IMR-90 (cell line): ENCODE results near the gene CEBPZ. TPM values are rescaled to one million over a fixed set of nuclear protein-coding genes. Genes with fewer than 3 reads are reported as not detected.

Source experiments
- ATAC-seq: fragments of 200-7000 bp; cut with Tn5 transposase; 2 replicates; pipeline ENCODE4 v1.9.1; 2020; ENCODE audit warnings: low read depth, mild to moderate bottlenecking, moderate library complexity
- BruUV-seq: library from RNA; stranded (reverse); fragments of 400-500 nt; replicated peaks from 2 replicates; lab custom pipeline; 2021; lab: Mats Ljungman, UMichigan
- CTCF ChIA-PET: fragments of 300-600 bp; formaldehyde crosslinking; extraction: SDS; loops from one replicate; lab custom pipeline; 2021; ENCODE audit warnings: antibody characterized with exemption; lab: Yijun Ruan, JAX
- POLR2A ChIA-PET: fragments of 300-600 bp; sonication (Branson Sonifier 250); formaldehyde crosslinking; loops from one replicate; lab custom pipeline; 2022; ENCODE audit warnings: antibody characterized with exemption; ENCODE audit not compliant: unreplicated experiment; lab: Charles Lee
- DNase-seq: peaks from one replicate; pipeline ENCODE4 v3.0.0; 2013
- H2AFZ ChIP-seq: replicated peaks from 2 replicates; pipeline ENCODE3; 2013; ENCODE audit warnings: low read length, mild to moderate bottlenecking; ENCODE audit not compliant: poor library complexity
- H2AK5ac ChIP-seq: 2 replicates; pipeline ENCODE4 v1.6.1; 2013; ENCODE audit warnings: low read depth, low read length, inconsistent platforms
- H2AK9ac ChIP-seq: replicated peaks from 2 replicates; pipeline ENCODE3; 2013; ENCODE audit warnings: mild to moderate bottlenecking, low read depth, low read length, moderate library complexity; ENCODE audit not compliant: poor library complexity
- H2BK120ac ChIP-seq: 2 replicates; pipeline ENCODE4 v1.6.1; 2013; ENCODE audit warnings: low read depth, low read length, inconsistent platforms
- H2BK15ac ChIP-seq: 3 replicates; pipeline ENCODE4 v1.6.1; 2013; ENCODE audit warnings: low read depth, low read length, inconsistent platforms
- H2BK20ac ChIP-seq: 2 replicates; pipeline ENCODE4 v1.6.1; 2013; ENCODE audit warnings: low read depth, mild to moderate bottlenecking, inconsistent platforms, low read length, moderate library complexity
- H2BK5ac ChIP-seq: 2 replicates; pipeline ENCODE4 v1.6.1; 2013; ENCODE audit warnings: mild to moderate bottlenecking, low read depth, low read length, inconsistent platforms; ENCODE audit not compliant: poor library complexity, severe bottlenecking
- H3K14ac ChIP-seq: replicated peaks from 2 replicates; pipeline ENCODE4 v1.6.1; 2013; ENCODE audit warnings: low read depth, low read length, inconsistent platforms
- H3K18ac ChIP-seq: 2 replicates; pipeline ENCODE4 v1.6.1; 2013; ENCODE audit warnings: low read depth, low read length, control low read depth
- H3K23ac ChIP-seq: 2 replicates; pipeline ENCODE4 v1.6.1; 2013; ENCODE audit warnings: low read depth, low read length, inconsistent platforms
- H3K27ac ChIP-seq: 2 replicates; pipeline ENCODE4 v1.5.1; 2013; ENCODE audit warnings: mild to moderate bottlenecking, control low read depth, low read length; ENCODE audit not compliant: insufficient read depth
- H3K27me3 ChIP-seq: 2 replicates; pipeline ENCODE4 v1.6.1; 2013; ENCODE audit warnings: low read length; ENCODE audit not compliant: control insufficient read depth, insufficient read depth
- H3K36me3 ChIP-seq: 2 replicates; pipeline ENCODE4 v1.6.1; 2013; ENCODE audit warnings: low read length, mixed read lengths; ENCODE audit not compliant: control insufficient read depth, insufficient read depth
- H3K4ac ChIP-seq: 2 replicates; pipeline ENCODE4 v1.6.1; 2013; ENCODE audit warnings: low read depth, low read length, inconsistent platforms
- H3K4me1 ChIP-seq: 2 replicates; pipeline ENCODE4 v1.6.1; 2013; ENCODE audit warnings: low read length, mixed read lengths; ENCODE audit not compliant: control insufficient read depth, insufficient read depth
- H3K4me2 ChIP-seq: 2 replicates; pipeline ENCODE4 v1.6.1; 2013; ENCODE audit warnings: low read depth, mild to moderate bottlenecking, control low read depth, low read length, moderate library complexity
- H3K4me3 ChIP-seq: 2 replicates; pipeline ENCODE4 v1.5.1; 2013; ENCODE audit warnings: low read depth, mild to moderate bottlenecking, control low read depth, low read length, moderate library complexity; ENCODE audit not compliant: insufficient read depth
- H3K56ac ChIP-seq: 2 replicates; pipeline ENCODE4 v1.6.1; 2013; ENCODE audit warnings: low read length, inconsistent platforms; ENCODE audit not compliant: insufficient read depth; ENCODE audit errors: extremely low read depth
- H3K79me1 ChIP-seq, 2 experiments: 2 replicates each; pipeline ENCODE4 v1.6.1; 2013; ENCODE audit warnings: low read length in 2 of 2, inconsistent platforms in 1 of 2, low read depth in 1 of 2
- H3K9ac ChIP-seq: 2 replicates; pipeline ENCODE4 v1.6.1; 2013; ENCODE audit warnings: low read depth, low read length, control low read depth
- H3K9me1 ChIP-seq: 2 replicates; pipeline ENCODE4 v1.6.1; 2013; ENCODE audit warnings: low read length, inconsistent platforms; ENCODE audit not compliant: insufficient read depth
- H3K9me3 ChIP-seq: 2 replicates; pipeline ENCODE4 v1.6.1; 2013; ENCODE audit warnings: low read length; ENCODE audit not compliant: control insufficient read depth, insufficient read depth
- H4K20me1 ChIP-seq: 2 replicates; pipeline ENCODE4 v1.6.1; 2013; ENCODE audit warnings: low read length, inconsistent platforms; ENCODE audit not compliant: insufficient read depth
- H4K5ac ChIP-seq: 2 replicates; pipeline ENCODE4 v1.6.1; 2013; ENCODE audit warnings: mild to moderate bottlenecking, low read depth, low read length, control low read depth
- H4K8ac ChIP-seq, 2 experiments: 2 replicates each; pipeline ENCODE4 v1.6.1; 2013; ENCODE audit warnings: low read depth in 2 of 2, low read length in 2 of 2, control low read depth in 1 of 2, inconsistent platforms in 1 of 2
- H4K91ac ChIP-seq: 2 replicates; pipeline ENCODE4 v1.6.1; 2013; ENCODE audit warnings: low read depth, low read length, inconsistent platforms; ENCODE audit not compliant: insufficient read depth
- BHLHE40 ChIP-seq: fragments of 150-350 bp; IDR thresholded peaks from 2 replicates; pipeline ENCODE4 v1.6.1; 2016; ENCODE audit warnings: mild to moderate bottlenecking, low read depth, low read length
- FOS ChIP-seq: fragments of 150-350 bp; IDR thresholded peaks from 2 replicates; pipeline ENCODE4 v1.6.1; 2016; ENCODE audit warnings: low read depth, low read length
- NFE2L2 ChIP-seq: fragments of 150-350 bp; IDR thresholded peaks from 2 replicates; pipeline ENCODE4 v1.6.1; 2016; ENCODE audit warnings: low read depth, mild to moderate bottlenecking, low read length
- RCOR1 ChIP-seq: IDR thresholded peaks from 2 replicates; pipeline ENCODE4 v1.6.1; 2012; ENCODE audit warnings: mild to moderate bottlenecking, low read length, improper control_type of control experiment; ENCODE audit not compliant: insufficient replicate concordance
- WGBS, 2 experiments: methylation state at CpG; one replicate each; pipeline versions ENCODE4 v1.1.5 to v1.1.7; 2013; ENCODE audit warnings: missing lambda C conversion rate in 2 of 2; ENCODE audit not compliant: insufficient read length in 1 of 2; ENCODE audit errors: extremely low coverage in 2 of 2; 5-methylcytosine and 5-hydroxymethylcytosine counted together
- dilution Hi-C: fragments of 300-500 bp; cut with HindIII; formaldehyde crosslinking; loops from one replicate; pipeline ENCODE4 v1.14.3; 2018; ENCODE audit warnings: low sequenced_read_pairs; ENCODE audit not compliant: unreplicated experiment
- in situ Hi-C: fragments of 300-500 bp; cut with MboI; formaldehyde crosslinking; loops from 3 replicates; pipeline ENCODE4 v1.14.3; 2019; ENCODE audit warnings: low sequenced_read_pairs, inconsistent platforms, mixed read lengths
- intact Hi-C: fragments of 100-400 bp; cut with micrococcal nuclease; formaldehyde crosslinking; loops from 2 replicates; pipeline ENCODE4 v1.10.0; 2022
- polyA plus RNA-seq, 3 experiments: library from polyadenylated mRNA; depleted of rRNA; stranded (reverse); fragments of >200 nt; gene quantifications; 2 replicates each; pipeline ENCODE4 v1.2.3, GENCODE V29; 2012; ENCODE audit warnings: low replicate concordance in 1 of 3
- total RNA-seq: library from RNA; depleted of rRNA; stranded (reverse); fragments of >200 nt; gene quantifications from 2 replicates; pipeline ENCODE4 v1.2.3, GENCODE V29; 2012
- TF ChIP-seq, protein P1 (sequence below): fragments of 150-350 bp; IDR thresholded peaks from 2 replicates; pipeline ENCODE4 v1.6.1; 2017; ENCODE audit warnings: mild to moderate bottlenecking, antibody characterized with exemption, low read length, low read depth

Gene CEBPZ
- total and polyA plus RNA-seq, 2 of the 4 experiments (the other 2 are of a cell fraction), result 9.4 to 33.3 TPM

DNA sequence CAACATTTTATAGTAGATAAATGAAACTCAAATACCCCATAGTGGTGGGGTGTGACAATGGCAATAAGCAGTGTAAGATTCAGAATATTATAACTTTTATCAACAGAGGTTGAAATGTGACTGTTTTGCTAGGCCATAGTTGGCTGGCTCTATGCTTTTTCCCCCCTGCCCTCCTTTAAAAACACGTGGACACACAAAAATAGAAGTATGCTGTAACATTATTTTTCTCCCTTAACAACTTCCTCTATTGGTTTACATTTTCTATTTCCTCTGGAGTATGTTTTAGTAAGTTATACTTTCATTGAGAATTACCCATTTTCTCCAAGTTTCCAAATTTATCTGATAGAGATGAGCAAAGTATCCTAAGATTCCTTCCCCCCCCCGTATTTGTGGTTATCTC is 31.1 kb upstream of the CEBPZ start:
- no peak overlapping the region for H2AFZ ChIP-seq
- no CpG with 5 or more reads among the region's 2 CpGs for WGBS, 2 experiments
- H3K9ac ChIP-seq, result no peak overlapping the region
- no peak overlapping the region for H3K23ac ChIP-seq
- no peak overlapping the region for H2BK5ac ChIP-seq
- H4K8ac ChIP-seq, result no peak overlapping the region
- ChIA-PET POLR2A (no interaction called here), CTCF (no interaction called here)
- no peak for DNase-seq
- no peak overlapping the region for H3K14ac ChIP-seq
- H3K56ac ChIP-seq, result no peak overlapping the region
- H3K4me1 ChIP-seq, result no peaks in the 10 kb centered on the region
- no peaks in the 10 kb centered on the region for H3K79me1 ChIP-seq
- H3K9me1 ChIP-seq, result no peaks in the 10 kb centered on the region
- H3K4me3 ChIP-seq, result no peak overlapping the region
- H2AK5ac ChIP-seq, result no peak overlapping the region
- H4K20me1 ChIP-seq, result no peaks in the 10 kb centered on the region
- H4K5ac ChIP-seq, result no peak overlapping the region
- no TSS peak for BruUV-seq
- no peak overlapping the region for H3K4ac ChIP-seq
- no peaks in the 10 kb centered on the region for H3K9me3 ChIP-seq
- H2BK120ac ChIP-seq, result no peak overlapping the region
- H3K18ac ChIP-seq, result no peak overlapping the region
- in situ Hi-C loops, result no loop called here
- no peak overlapping the region for H3K4me2 ChIP-seq
- ATAC-seq, result no peak
- dilution Hi-C loops, result no loop called here
- TF ChIP-seq, protein P1, sequence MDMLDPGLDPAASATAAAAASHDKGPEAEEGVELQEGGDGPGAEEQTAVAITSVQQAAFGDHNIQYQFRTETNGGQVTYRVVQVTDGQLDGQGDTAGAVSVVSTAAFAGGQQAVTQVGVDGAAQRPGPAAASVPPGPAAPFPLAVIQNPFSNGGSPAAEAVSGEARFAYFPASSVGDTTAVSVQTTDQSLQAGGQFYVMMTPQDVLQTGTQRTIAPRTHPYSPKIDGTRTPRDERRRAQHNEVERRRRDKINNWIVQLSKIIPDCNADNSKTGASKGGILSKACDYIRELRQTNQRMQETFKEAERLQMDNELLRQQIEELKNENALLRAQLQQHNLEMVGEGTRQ, result no peak
- TF ChIP-seq RCOR1 (no peak), FOS (no peak), BHLHE40 (no peak), NFE2L2 (no peak)
- H3K27ac ChIP-seq, result no peak overlapping the region
- no peak overlapping the region for H2BK20ac ChIP-seq
- peaks cover 17% of the 10 kb centered on the region for H3K36me3 ChIP-seq
- H2AK9ac ChIP-seq, result no peak overlapping the region
- H3K27me3 ChIP-seq, result no peaks in the 10 kb centered on the region
- intact Hi-C loops, result no loop called here
- no peak overlapping the region for H2BK15ac ChIP-seq
- no peak overlapping the region for H4K91ac ChIP-seq
